Non-pigmented ciliary epithelial cell (primary cell): ENCODE measurements around the gene B3GNT5.

ENCODE experiments used
- DNase-seq: peaks from one replicate; pipeline ENCODE4 v3.0.0-alpha.2; 2010; ENCODE audit warnings: low read depth

Gene B3GNT5

GRCh38 chr3:183291497-183292031, 38.5 kb downstream of the B3GNT5 start:
- DNase-seq, result no peak

DNA sequence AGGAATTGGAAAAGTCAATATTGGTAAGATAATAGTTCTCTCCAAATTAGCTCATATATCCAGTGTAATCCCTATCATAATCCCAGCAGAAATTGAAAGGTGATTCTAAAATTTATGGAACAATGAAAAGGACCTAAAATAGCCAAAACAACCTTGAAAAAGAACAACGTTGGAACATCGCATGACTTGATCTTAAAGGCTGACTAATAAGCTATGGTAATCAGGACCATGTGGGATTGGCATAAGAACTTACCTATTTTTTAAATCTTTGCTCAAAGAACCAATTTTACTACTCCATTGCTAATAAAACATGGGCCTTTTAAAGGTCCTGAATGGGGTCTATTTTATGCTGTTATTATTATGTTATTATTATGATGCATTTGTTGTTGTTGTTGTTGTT, 40.9 kb downstream of the B3GNT5 start:
- DNase-seq, result no peak

- no peak for DNase-seq
These were observed 42.2 kb downstream of the B3GNT5 start for GRCh38 chr3:183295211-183295610.

DNA sequence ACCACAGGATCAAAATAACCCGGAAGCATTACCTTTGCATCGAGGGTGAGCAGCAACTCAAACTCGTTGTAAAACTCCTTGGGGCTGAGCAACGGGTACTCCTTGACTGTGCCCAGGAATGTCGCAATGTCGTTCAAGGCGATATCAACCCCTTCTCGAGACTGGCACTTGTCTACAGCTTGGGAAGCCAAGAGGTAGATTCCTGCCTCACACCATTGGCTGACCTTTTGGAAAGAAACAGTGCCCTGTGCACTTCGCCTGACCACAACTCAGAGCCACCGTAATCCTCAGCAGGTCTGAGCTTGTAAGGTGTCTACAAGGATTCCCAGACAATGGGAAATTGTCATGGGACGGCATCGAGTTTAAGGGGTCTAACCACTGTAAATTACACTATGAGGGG, 43.9 kb downstream of the B3GNT5 start:
- DNase-seq, result no peak

- peak; percentile 79 for DNase-seq
These were observed 45.7 kb downstream of the B3GNT5 start for GRCh38 chr3:183298701-183299153.

GRCh38 chr3:183299976-183300375, 46.9 kb downstream of the B3GNT5 start:
- no peak for DNase-seq

DNA sequence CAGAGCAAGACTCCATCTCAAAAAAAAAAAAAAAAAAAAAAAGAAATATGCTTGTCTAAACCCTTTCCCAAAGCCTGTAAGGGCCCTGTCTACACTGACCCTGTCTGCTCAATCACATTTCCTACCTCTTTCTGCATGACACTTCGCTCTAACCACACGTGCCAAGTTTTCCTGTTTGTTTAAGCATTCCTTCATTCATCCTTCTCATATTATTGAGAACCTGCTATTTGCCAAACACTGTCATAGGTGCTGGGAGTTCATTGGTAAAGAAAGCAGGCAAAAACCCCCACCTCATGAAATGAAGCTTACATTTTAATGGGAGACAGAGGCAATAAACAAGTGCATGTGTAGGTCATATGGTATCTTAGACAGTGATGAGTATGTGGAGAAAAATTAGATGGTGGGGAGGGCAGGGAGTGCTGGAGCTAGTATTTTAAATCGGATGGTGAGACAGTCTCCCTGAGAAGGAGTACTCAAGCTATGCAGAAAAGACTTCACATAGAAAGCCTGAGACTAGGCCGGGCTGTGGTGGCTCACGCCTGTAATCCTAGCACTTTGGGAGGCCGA, 48.0 kb downstream of the B3GNT5 start:
- no peak for DNase-seq

GRCh38 chr3:183301937-183302580, 49.0 kb downstream of the B3GNT5 start:
- DNase-seq, result no peak

- no peak for DNase-seq
These were observed 50.6 kb downstream of the B3GNT5 start for GRCh38 chr3:183303690-183304089.

GRCh38 chr3:183306798-183307671, 54.0 kb downstream of the B3GNT5 start:
- DNase-seq, result peak; percentile 67

- DNase-seq, result no peak
These were observed 54.7 kb downstream of the B3GNT5 start for GRCh38 chr3:183307749-183308148.

DNA sequence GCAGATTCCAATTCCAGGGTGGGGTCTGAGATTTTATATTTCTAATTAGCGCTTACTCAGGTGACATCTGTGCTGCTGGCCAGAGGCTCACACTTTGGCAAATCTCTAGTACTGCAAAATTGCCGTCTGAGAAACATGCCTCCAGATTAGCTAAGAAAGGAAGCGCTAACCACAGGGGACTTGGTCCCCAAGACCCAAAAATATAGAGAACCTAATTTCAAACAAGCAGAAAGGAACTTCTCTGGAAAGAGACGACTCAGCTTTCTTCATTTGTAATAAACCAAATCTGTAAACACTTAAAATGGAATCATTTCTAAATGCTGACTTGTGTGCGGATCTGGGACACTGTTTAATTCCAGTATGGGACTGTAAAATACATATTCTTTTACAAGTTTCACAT, 55.7 kb downstream of the B3GNT5 start:
- DNase-seq, result no peak

GRCh38 chr3:183309276-183309675, 56.2 kb downstream of the B3GNT5 start:
- DNase-seq, result no peak

GRCh38 chr3:183310936-183311335, 57.9 kb downstream of the B3GNT5 start:
- DNase-seq, result no peak

- no peak for DNase-seq
These were observed 59.4 kb downstream of the B3GNT5 start for GRCh38 chr3:183312433-183312832.

DNA sequence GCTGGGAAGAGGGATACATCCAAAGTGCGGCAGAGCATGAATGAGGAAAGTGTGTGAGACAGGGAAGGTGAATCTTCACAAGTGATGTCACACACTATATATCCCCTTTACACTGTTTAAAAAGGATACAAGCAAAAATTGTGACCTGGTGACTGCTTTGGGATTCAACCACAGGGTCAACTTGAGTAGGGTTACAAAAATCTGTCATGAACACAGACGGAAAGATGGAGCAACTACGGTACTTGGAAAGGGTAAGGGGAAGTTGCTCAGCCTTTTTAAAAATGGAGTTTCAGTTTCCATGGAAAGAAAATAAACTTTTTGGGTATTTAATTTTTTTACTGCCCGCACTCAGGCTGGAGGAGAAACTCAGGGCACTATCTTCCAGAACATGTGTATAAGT, 60.3 kb downstream of the B3GNT5 start:
- DNase-seq, result no peak

GRCh38 chr3:183313764-183314163, 60.7 kb downstream of the B3GNT5 start:
- DNase-seq, result no peak

DNA sequence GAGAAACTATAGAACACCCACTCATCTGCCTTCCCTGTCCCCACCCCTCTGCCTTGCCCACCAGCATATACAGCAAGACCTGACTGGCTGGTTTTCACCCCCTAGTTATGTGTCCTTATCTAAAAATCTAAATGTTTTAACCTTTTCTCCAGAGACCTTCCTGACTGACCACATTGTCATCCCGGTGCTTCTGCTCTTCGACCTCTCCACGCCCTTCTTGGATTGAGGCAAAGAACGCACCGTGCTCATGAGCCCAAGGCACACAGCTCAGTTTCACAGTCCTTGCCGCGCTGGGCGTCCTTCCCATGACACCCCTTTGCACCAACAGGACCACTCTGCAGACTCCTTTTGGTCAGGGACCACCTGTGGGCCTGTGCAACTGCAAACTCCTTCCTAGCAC, 62.7 kb downstream of the B3GNT5 start:
- DNase-seq, result no peak

DNA sequence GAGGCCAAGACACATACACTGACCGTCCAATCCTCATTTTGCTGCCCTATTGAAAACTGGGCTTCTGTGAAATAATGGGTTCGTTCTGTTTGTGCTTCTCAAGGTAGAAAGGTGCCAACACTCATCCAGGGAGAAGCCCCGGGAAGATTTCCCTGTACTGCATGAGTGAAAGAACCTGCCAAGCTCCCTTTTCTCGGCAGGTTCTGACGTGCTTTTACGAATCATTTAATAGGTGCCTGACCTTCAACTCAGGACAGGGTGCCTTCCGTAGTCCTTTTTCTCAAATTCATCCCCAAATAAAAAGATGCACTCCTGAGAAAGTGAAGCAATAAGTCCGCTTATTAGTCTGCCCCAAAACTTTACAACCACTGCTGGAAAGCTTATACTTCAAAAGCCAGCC, 64.2 kb downstream of the B3GNT5 start:
- DNase-seq, result no peak

- DNase-seq, result no peak
These were observed 65.1 kb downstream of the B3GNT5 start for GRCh38 chr3:183317886-183318865.

GRCh38 chr3:183318877-183319276, 65.8 kb downstream of the B3GNT5 start:
- no peak for DNase-seq

DNA sequence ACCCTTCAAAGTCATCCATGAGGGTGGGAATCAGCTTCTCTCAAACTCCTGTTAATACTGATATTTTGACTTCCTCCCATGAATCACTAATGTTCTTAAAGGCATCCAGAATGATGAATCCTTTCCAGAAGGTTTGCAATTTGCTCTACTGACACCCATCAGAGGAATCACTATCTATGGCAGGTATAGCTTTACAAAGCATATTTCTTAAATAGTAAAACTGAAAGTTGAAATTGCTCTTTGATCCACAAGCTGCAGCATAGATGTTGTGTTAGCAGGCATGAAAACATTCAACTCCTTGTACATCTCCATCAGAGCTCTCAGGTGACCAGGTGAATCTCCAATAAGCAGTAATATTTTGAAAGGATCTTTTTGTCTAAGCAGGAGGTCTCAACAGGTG, 66.3 kb downstream of the B3GNT5 start:
- no peak for DNase-seq
